Gastrocnemius medialis (tissue), 4 donors: Measurements from ENCODE around the gene PKHD1. TPM values are rescaled to one million over a fixed set of nuclear protein-coding genes. Genes with fewer than 3 reads are reported as not detected.

Source experiments
- ATAC-seq, 2 donors: fragments of 150-250 bp; one replicate each; pipeline ENCODE4 v1.9.1; 2016
- DNase-seq, 2 donors: peaks; one replicate each; pipeline ENCODE4 v3.0.0-alpha.2; 2019
- H3K27ac ChIP-seq, 4 donors: fragments of 200-600 bp; sonication (generic); 1 replicate in 1 of 4; 2 replicates in 3 of 4; pipeline ENCODE4 v1.5.1; 2016 to 2018; ENCODE audit warnings: mild to moderate bottlenecking in 2 of 4, moderate library complexity in 1 of 4
- H3K27me3 ChIP-seq, 3 donors: fragments of 200-600 bp; sonication (generic) in 2 of 3; 1 replicate in 1 of 3; 2 replicates in 2 of 3; pipeline versions ENCODE4 v1.5.1 to v1.6.0; 2016 to 2019; ENCODE audit warnings: mild to moderate bottlenecking in 1 of 3, moderate library complexity in 1 of 3
- H3K36me3 ChIP-seq, 2 donors: fragments of 200-600 bp; sonication (generic) in 1 of 2; one replicate each; pipeline ENCODE4 v1.5.1; 2017 to 2018
- H3K4me1 ChIP-seq, 2 donors: fragments of 200-600 bp; sonication (generic) in 1 of 2; one replicate each; pipeline ENCODE4 v1.5.1; 2016 to 2017; ENCODE audit warnings: mild to moderate bottlenecking in 2 of 2
- H3K4me3 ChIP-seq, 4 donors: fragments of 200-600 bp; sonication (generic) in 3 of 4; 1 replicate in 1 of 4; 2 replicates in 3 of 4; pipeline ENCODE4 v1.5.1; 2016 to 2019; ENCODE audit warnings: mild to moderate bottlenecking in 2 of 4
- H3K9me3 ChIP-seq, 3 donors: fragments of 200-600 bp; sonication (generic) in 2 of 3; 1 replicate in 1 of 3; 2 replicates in 2 of 3; pipeline ENCODE4 v1.5.1; 2016 to 2019
- POLR2A ChIP-seq, 2 donors: fragments of 450-650 bp; IDR thresholded peaks; one replicate each; pipeline ENCODE4 v1.6.1; 2017; ENCODE audit warnings: antibody characterized with exemption in 2 of 2, mild to moderate bottlenecking in 2 of 2, moderate library complexity in 2 of 2
- in situ Hi-C, 4 donors: fragments of 200-750 bp; cut with MboI; loops; one replicate each; pipeline versions ENCODE4 v1.15.0 to v1.8.0; 2017; ENCODE audit warnings: low sequenced_read_pairs in 4 of 4
- intact Hi-C: fragments of 100-400 bp; cut with DNase I; formaldehyde crosslinking; loops from one replicate; pipeline ENCODE4 v1.15.1; 2023; ENCODE audit warnings: low total_unique reads
- total RNA-seq, 4 donors: library from RNA; depleted of rRNA; stranded (reverse); fragments of >200 nt; gene quantifications; one replicate each; pipeline versions ENCODE4 v1.1.0 to v1.2.3, GENCODE V29; 2016
- TF ChIP-seq, protein P1 (sequence below), 5 experiments: fragments of 450-650 bp in 3 of 5; fragments of 200-600 bp in 2 of 5; sonication (generic) in 2 of 5; IDR thresholded peaks in 4 of 5; conservative IDR thresholded peaks in 1 of 5; 1 replicate in 4 of 5; 2 replicates in 1 of 5; pipeline ENCODE4 v1.5.1; 2016 to 2019; ENCODE audit warnings: antibody characterized with exemption in 5 of 5, mild to moderate bottlenecking in 3 of 5, moderate library complexity in 3 of 5

Gene PKHD1
- total RNA-seq, 4 donors from 2014 or later, result 0.02 to 0.05 (median 0.02) TPM; not detected in 1

DNA sequence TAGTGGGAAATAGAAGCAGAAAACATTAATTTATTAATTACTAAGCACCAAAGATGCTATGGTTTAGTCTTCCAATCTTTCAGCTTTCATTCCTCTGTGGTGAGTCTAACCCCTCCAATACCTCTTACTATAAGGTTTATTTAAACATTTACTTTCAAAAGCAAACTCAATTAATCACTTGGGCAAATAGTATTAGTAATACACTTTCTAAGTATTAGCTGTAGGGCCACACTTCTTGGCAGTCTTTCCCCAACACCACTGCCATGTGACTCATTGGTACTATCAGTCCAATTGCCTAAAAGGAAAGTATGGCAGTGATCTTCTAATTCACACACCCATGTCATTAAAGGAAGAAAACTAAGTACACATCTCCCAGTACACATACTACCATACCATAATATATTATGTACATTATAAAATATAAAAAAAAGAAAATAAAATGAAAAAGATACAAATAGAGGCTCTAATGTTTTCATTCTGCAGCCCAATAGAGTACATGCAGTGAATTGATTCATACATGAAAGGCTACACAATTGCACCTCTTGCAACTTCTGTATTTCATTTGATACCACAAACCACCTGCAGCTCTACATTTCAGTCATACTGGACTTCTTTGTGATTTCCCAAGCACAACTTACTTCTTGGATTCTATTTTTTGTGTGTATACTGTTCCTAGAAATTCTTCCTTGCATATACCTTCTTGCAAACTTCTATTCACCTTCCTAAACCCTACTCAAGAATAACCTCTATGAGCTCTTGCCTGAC, 218.6 kb downstream of the PKHD1 start:
- DNase-seq (no peak), ATAC-seq (no peak)
- H3K27ac ChIP-seq, result no peak overlapping the region
- intact Hi-C loops, result no loop called here
- TF ChIP-seq, protein P1, sequence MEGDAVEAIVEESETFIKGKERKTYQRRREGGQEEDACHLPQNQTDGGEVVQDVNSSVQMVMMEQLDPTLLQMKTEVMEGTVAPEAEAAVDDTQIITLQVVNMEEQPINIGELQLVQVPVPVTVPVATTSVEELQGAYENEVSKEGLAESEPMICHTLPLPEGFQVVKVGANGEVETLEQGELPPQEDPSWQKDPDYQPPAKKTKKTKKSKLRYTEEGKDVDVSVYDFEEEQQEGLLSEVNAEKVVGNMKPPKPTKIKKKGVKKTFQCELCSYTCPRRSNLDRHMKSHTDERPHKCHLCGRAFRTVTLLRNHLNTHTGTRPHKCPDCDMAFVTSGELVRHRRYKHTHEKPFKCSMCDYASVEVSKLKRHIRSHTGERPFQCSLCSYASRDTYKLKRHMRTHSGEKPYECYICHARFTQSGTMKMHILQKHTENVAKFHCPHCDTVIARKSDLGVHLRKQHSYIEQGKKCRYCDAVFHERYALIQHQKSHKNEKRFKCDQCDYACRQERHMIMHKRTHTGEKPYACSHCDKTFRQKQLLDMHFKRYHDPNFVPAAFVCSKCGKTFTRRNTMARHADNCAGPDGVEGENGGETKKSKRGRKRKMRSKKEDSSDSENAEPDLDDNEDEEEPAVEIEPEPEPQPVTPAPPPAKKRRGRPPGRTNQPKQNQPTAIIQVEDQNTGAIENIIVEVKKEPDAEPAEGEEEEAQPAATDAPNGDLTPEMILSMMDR (IDR thresholded peaks at IDR 0.05 in 4 of 5, conservative IDR thresholded peaks at IDR 0.05 in 1 of 5), result no peak
- no peak for TF ChIP-seq POLR2A (IDR thresholded peaks at IDR 0.05)
- no peaks in the 10 kb centered on the region for H3K4me1 ChIP-seq
- H3K4me3 ChIP-seq, result no peak overlapping the region
- H3K27me3 ChIP-seq, result no peaks in the 10 kb centered on the region
- no peaks in the 10 kb centered on the region for H3K36me3 ChIP-seq
- H3K9me3 ChIP-seq, result no peaks in the 10 kb centered on the region
- in situ Hi-C loops, result no loop called here

DNA sequence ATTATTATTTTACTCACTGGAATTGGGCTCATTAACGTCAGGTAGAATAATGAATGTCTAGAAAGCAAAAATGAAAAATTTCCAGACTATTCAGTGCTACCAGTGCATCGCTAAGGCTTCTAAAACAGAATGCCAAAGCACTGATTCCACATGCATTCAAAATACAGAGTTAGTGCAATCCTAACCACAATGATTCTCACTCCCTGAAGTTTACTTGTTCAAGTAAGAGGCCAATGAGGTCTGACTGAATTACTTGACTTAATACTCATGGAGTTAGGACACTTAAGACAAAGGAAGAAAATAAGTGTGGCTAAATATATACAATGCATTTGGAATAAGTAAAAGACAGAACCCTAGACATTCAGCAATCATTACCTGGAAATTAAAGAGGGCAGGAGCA, 220.5 kb downstream of the PKHD1 start:
- Histone ChIP-seq H3K36me3 (no peaks in the 10 kb centered on the region), H3K9me3 (no peaks in the 10 kb centered on the region), H3K27ac (no peak overlapping the region), H3K27me3 (no peaks in the 10 kb centered on the region), H3K4me3 (no peak overlapping the region), H3K4me1 (no peaks in the 10 kb centered on the region)
- intact Hi-C loops (no loop called here), in situ Hi-C loops (no loop called here)
- no peak for TF ChIP-seq POLR2A (IDR thresholded peaks at IDR 0.05)
- TF ChIP-seq, protein P1 (IDR thresholded peaks at IDR 0.05 in 4 of 5, conservative IDR thresholded peaks at IDR 0.05 in 1 of 5), result no peak
- DNase-seq (no peak), ATAC-seq (no peak)

DNA sequence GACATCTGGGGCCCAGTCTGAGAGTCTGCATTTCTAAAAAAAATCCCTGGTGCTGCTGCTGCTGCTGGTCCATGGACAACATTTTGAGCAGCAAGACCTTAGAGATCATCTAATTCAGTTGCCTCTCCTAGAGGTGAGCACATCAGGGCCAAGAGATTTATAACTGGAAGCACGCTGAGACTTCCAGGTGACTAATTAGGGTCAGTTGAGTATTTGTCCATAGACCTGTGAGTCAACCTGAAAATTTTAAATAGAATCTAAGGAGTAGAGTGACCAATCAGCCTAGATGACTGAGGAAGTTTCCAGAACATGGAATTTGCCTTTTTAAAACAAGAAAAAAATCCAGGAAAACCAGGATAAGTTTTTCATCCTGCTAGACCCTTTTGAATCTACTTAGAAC, 221.4 kb downstream of the PKHD1 start:
- no peaks in the 10 kb centered on the region for H3K4me1 ChIP-seq
- H3K4me3 ChIP-seq, result no peak overlapping the region
- H3K27ac ChIP-seq, result no peak overlapping the region
- no peak for TF ChIP-seq POLR2A (IDR thresholded peaks at IDR 0.05)
- no peaks in the 10 kb centered on the region for H3K9me3 ChIP-seq
- H3K36me3 ChIP-seq, result no peaks in the 10 kb centered on the region
- DNase-seq, result no peak
- no peak for ATAC-seq
- intact Hi-C loops (no loop called here), in situ Hi-C loops (no loop called here)
- no peaks in the 10 kb centered on the region for H3K27me3 ChIP-seq

DNA sequence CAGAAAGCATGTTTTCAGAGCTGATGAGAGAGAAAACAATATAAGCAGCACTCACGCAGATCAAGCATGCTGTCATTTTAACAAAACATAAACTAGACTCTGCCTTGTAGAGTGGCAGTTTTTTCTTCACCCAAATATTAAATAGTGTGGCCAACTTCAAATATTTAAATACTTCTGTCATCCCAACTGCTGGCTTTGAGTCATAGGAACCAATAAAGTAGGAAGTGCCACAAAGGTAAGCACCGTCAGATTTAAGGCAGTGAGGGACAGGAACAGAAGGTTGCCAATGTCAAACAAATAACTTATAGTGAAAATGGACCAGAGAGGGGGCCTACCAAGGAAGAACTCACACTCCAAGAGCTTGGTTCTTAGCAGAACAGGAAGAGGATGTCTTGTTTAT, 222.2 kb downstream of the PKHD1 start:
- Histone ChIP-seq H3K27ac (no peak overlapping the region), H3K27me3 (no peaks in the 10 kb centered on the region), H3K4me3 (no peak overlapping the region), H3K36me3 (no peaks in the 10 kb centered on the region), H3K9me3 (no peaks in the 10 kb centered on the region), H3K4me1 (no peaks in the 10 kb centered on the region)
- DNase-seq, result no peak
- TF ChIP-seq POLR2A (IDR thresholded peaks at IDR 0.05), result no peak
- TF ChIP-seq, protein P1 (IDR thresholded peaks at IDR 0.05 in 4 of 5, conservative IDR thresholded peaks at IDR 0.05 in 1 of 5), result no peak
- intact Hi-C loops, result no loop called here
- ATAC-seq, result no peak
- in situ Hi-C loops, result no loop called here

DNA sequence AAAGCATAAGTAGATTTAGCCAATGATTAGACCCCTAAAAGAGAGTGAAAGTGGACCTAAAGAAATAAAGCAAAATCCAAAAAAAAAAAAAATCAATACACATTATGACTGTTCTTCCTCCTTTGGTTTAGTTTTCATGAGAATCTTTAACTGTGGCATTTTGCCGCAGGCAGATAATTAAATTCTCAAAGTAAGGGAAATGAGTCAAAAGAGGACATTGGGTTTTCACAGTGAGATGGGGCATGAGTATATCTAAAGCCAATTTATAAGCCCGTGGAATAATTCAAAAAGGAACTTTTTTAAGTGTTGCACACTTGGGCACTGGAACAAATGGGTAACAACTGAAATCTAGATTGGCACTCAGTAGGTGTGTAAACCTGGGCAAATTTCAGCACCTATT, 230.3 kb downstream of the PKHD1 start:
- Histone ChIP-seq H3K36me3 (no peaks in the 10 kb centered on the region), H3K27ac (no peak overlapping the region), H3K27me3 (no peaks in the 10 kb centered on the region), H3K4me3 (no peak overlapping the region), H3K4me1 (no peaks in the 10 kb centered on the region), H3K9me3 (no peaks in the 10 kb centered on the region)
- TF ChIP-seq, protein P1 (IDR thresholded peaks at IDR 0.05 in 4 of 5, conservative IDR thresholded peaks at IDR 0.05 in 1 of 5), result no peak
- TF ChIP-seq POLR2A (IDR thresholded peaks at IDR 0.05), result no peak
- ATAC-seq, result no peak
- no peak for DNase-seq
- in situ Hi-C loops (loop anchor here in 2 of 4 donors (10.0 kb wide), 1 partner anchor 168 kb away; no protein-coding TSS in a partner anchor), intact Hi-C loops (loop anchor here (10.0 kb wide), 1 partner anchor 168 kb away; no protein-coding TSS in a partner anchor)
